K562 (cell line): ENCODE data around the gene GOLGA6D. TPM values are rescaled to one million over a fixed set of nuclear protein-coding genes. Genes with fewer than 3 reads are reported as not detected.

Experiments used
- ATAC-seq: fragments of 200-7000 bp; cut with Tn5 transposase; 3 replicates; pipeline ENCODE4 v1.9.1; 2020; ENCODE audit warnings: moderate library complexity
- BruUV-seq: library from RNA; stranded (reverse); fragments of 400-500 nt; replicated peaks from 2 replicates; lab custom pipeline; 2021; lab: Mats Ljungman, UMichigan
- CTCF ChIA-PET: fragments of 300-600 bp; formaldehyde crosslinking; extraction: SDS; loops from one replicate; lab custom pipeline; 2021; ENCODE audit warnings: low intra/inter-chr PET ratio; lab: Yijun Ruan, JAX
- POLR2A ChIA-PET: fragments of 300-600, 350-650 bp; sonication (Branson Sonifier 250); formaldehyde crosslinking; extraction: SDS; loops from one replicate; lab custom pipeline; 2021; ENCODE audit warnings: antibody characterized with exemption, inconsistent platforms; lab: Yijun Ruan, JAX
- DNase-seq, 4 experiments: peaks; one replicate each; pipeline versions ENCODE4 v3.0.0 to v3.0.0-alpha.2; 2011 to 2018; ENCODE audit warnings: low spot score in 3 of 4, mixed read lengths in 3 of 4; ENCODE audit errors: extremely low read depth in 1 of 4
- FAIRE-seq: peaks from 2 replicates; lab custom pipeline; 2011; peaks lifted over from hg19 to GRCh38; lab: Jason Lieb, UNC
- H2AFZ ChIP-seq: 2 replicates; pipeline ENCODE4 v1.6.0; 2011; ENCODE audit warnings: low read depth, low read length, control low read depth, inconsistent platforms
- H3K27ac ChIP-seq: fragments of 200-600 bp; 3 replicates; pipeline ENCODE4 v1.8.0; 2011; ENCODE audit warnings: low read depth, mild to moderate bottlenecking, control low read depth, inconsistent platforms, low read length, moderate library complexity, mixed read lengths; ENCODE audit errors: extremely low read depth
- H3K27me3 ChIP-seq, 2 experiments: fragments of 300-600 bp in 1 of 2; 2 replicates in 1 of 2; 3 replicates in 1 of 2; pipeline versions ENCODE4 v1.6.0 to v1.8.0; 2011; ENCODE audit warnings: inconsistent platforms in 2 of 2, low read length in 2 of 2, mild to moderate bottlenecking in 1 of 2, mixed read lengths in 1 of 2, moderate library complexity in 1 of 2; ENCODE audit not compliant: control insufficient read depth in 2 of 2, insufficient read depth in 2 of 2
- H3K36me3 ChIP-seq: fragments of 300-600 bp; 3 replicates; pipeline ENCODE4 v1.8.0; 2011; ENCODE audit warnings: mild to moderate bottlenecking, low read length, inconsistent platforms; ENCODE audit not compliant: control insufficient read depth, insufficient read depth
- H3K4me1 ChIP-seq, 2 experiments: fragments of 200-600 bp in 1 of 2; replicated peaks in 1 of 2; 2 replicates in 1 of 2; 3 replicates in 1 of 2; pipeline versions ENCODE4 v1.5.1 to v1.8.0; 2011; ENCODE audit warnings: inconsistent platforms in 2 of 2, low read length in 2 of 2, mild to moderate bottlenecking in 1 of 2, mixed read lengths in 1 of 2, moderate library complexity in 1 of 2; ENCODE audit not compliant: control insufficient read depth in 2 of 2, insufficient read depth in 2 of 2
- H3K4me2 ChIP-seq: 2 replicates; pipeline ENCODE4 v1.6.1; 2011; ENCODE audit warnings: low read length, control low read depth, inconsistent platforms, mixed read lengths; ENCODE audit not compliant: insufficient read depth
- H3K4me3 ChIP-seq: fragments of 200-600 bp; sonication (generic), shearing (Covaris generic); 2 replicates; pipeline ENCODE4 v1.5.1; 2016; ENCODE audit warnings: control low read depth, inconsistent platforms
- H3K79me2 ChIP-seq: fragments of 200-600 bp; 3 replicates; pipeline ENCODE4 v1.8.0; 2011; ENCODE audit warnings: low read length, inconsistent platforms; ENCODE audit not compliant: control insufficient read depth, insufficient read depth
- H3K9ac ChIP-seq, 2 experiments: 2 replicates each; pipeline versions ENCODE4 v1.6.0 to v1.6.1; 2011; ENCODE audit warnings: low read depth in 2 of 2, low read length in 2 of 2, control low read depth in 1 of 2, inconsistent platforms in 1 of 2, mild to moderate bottlenecking in 1 of 2, mixed read lengths in 1 of 2; ENCODE audit not compliant: insufficient read depth in 1 of 2
- H3K9me1 ChIP-seq: one replicate; pipeline ENCODE4 v1.6.0; 2011; ENCODE audit warnings: inconsistent platforms, mild to moderate bottlenecking, low read length, moderate library complexity; ENCODE audit not compliant: control insufficient read depth, insufficient read depth
- H3K9me3 ChIP-seq: replicated peaks from 2 replicates; pipeline ENCODE4 v1.5.1; 2011; ENCODE audit warnings: low read depth, low read length, inconsistent platforms; ENCODE audit not compliant: control insufficient read depth, insufficient read depth
- H4K20me1 ChIP-seq: replicated peaks from 2 replicates; pipeline ENCODE4 v1.6.1; 2011; ENCODE audit warnings: low read length, inconsistent platforms, mixed read lengths; ENCODE audit not compliant: control insufficient read depth, insufficient read depth
- ADNP ChIP-seq: fragments of 200-800 bp; sonication (Bioruptor generic); IDR thresholded peaks from 2 replicates; pipeline ENCODE4 v1.6.1; 2016; ENCODE audit warnings: missing genetic modification characterization, missing compliant biosample characterization
- ELF4 ChIP-seq: fragments of 450-650 bp; formaldehyde crosslinking; IDR thresholded peaks from 2 replicates; pipeline ENCODE4 v1.4.0; 2022; ENCODE audit warnings: missing genetic modification characterization
- ILK ChIP-seq: fragments of 450-650 bp; IDR thresholded peaks from 2 replicates; pipeline ENCODE4 v1.6.1; 2016; ENCODE audit warnings: missing genetic modification characterization, low read depth, mild to moderate bottlenecking, missing compliant biosample characterization, moderate library complexity, borderline replicate concordance
- KDM1A ChIP-seq, 2 experiments: fragments of 450-650 bp; IDR thresholded peaks; 2 replicates each; pipeline ENCODE4 v1.6.1; 2016; ENCODE audit warnings: mild to moderate bottlenecking in 2 of 2
- ZNF512 ChIP-seq: IDR thresholded peaks from 2 replicates; pipeline ENCODE4 v1.6.1; 2016; ENCODE audit warnings: missing genetic modification characterization, missing compliant biosample characterization
- WGBS: fragments of 100-300 bp; shearing (Covaris generic); methylation state at CpG from one replicate; pipeline ENCODE4 v1.1.6; 2016; ENCODE audit warnings: low coverage, mixed read lengths; ENCODE audit not compliant: insufficient coverage; ENCODE audit errors: missing lambda C conversion rate; 5-methylcytosine and 5-hydroxymethylcytosine counted together
- in situ Hi-C: fragments of 300-500 bp; cut with MboI; formaldehyde crosslinking; loops from 4 replicates; pipeline ENCODE4 v1.15.0; 2018; ENCODE audit warnings: inconsistent platforms, mixed read lengths
- intact Hi-C: fragments of 100-400 bp; cut with micrococcal nuclease; formaldehyde crosslinking; loops from 2 replicates; pipeline ENCODE4 v1.14.2; 2022
- polyA plus RNA-seq, 8 experiments: library from polyadenylated mRNA; depleted of rRNA in 4 of 8; stranded (reverse) in 5 of 8; unstranded in 3 of 8; fragments of >200 nt; fragmentation: Nextera tagmentation in 2 of 8; fragmentation: Illumina TruSeq in 1 of 8; extraction: Ambion mirVana in 2 of 8; extraction: Trizol in 1 of 8; gene quantifications; 2 replicates each; pipeline versions ENCODE4 v1.2.1 to v1.2.3, GENCODE V29; 2011 to 2014; ENCODE audit warnings: inconsistent platforms in 1 of 8, missing spikeins in 1 of 8
- total RNA-seq, 7 experiments: library from RNA; depleted of rRNA in 6 of 7; stranded (reverse); fragments of >200 nt in 6 of 7; fragmentation: Illumina TruSeq in 2 of 7; extraction: Trizol in 2 of 7; gene quantifications; 2 replicates each; pipeline versions ENCODE4 v1.2.1 to v1.2.3, GENCODE V29; 2011 to 2021; ENCODE audit warnings: low replicate concordance in 1 of 7

GOLGA6D gene
- total and polyA plus RNA-seq, 9 of the 15 experiments (the other 6 are each of a cell fraction or from before 2014, with no cell fraction given) = not detected

GRCh38 chr15:75313116-75313845, 30.6 kb downstream of the GOLGA6D start (continued):
- no peak for TF ChIP-seq ELF4 (CRISPR knock-in tag)
- TF ChIP-seq ILK (tag) = no peak

DNA sequence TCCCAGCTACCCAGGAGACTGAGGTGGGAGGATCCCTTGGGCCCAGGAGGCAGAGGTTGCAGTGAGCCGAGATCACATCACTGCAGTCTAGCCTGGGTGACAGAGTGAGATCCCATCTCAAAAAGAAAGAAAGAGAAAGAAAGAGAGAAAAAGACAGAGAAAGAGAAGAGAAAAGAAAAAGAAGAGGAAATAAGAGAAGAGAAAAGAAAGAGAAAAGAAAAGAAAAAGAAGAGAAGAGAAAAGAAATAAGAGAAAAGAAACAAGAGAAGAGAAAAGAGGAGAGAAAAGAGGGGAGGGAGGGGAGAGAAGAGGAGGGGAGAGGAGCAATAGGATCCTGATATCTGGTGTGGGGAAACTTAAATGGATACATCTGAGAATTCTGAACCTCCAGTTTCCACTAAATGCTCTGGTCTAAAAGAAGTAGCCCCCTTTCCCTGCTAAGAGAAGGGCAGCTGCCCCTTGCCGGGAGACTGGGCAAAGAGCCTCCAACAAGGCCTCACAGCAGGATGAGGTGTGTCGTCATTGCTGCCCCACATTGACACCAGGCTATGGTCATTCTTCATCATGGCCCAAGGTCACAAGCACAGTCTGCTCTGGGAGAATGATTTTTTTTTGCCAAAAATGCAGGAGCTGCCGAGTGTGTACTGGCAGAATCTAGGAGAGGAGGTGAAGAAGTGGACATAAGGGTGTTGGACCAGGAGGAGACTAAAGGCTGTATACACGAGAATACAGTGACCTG, 32.1 kb downstream of the GOLGA6D start:
- Histone ChIP-seq H3K9me1 (no peaks in the 10 kb centered on the region), H3K9ac (no peak overlapping the region)
- TF ChIP-seq ZNF512 (tag) (peak; percentile 73), ADNP (tag) (no peak), KDM1A (IDR thresholded peaks at IDR 0.05) (peak in 1 of 2 experiments; percentile 7; a peak in 1 of 4 replicates)
- TF ChIP-seq, all 486 proteins: peak for 2
- CTCF ChIA-PET = no interaction called here
- H3K27me3 ChIP-seq = no peaks in the 10 kb centered on the region; a peak in 1 of 5 replicates
- no peak overlapping the region for H3K4me3 ChIP-seq
- H3K4me2 ChIP-seq = no peak overlapping the region
- no peaks in the 10 kb centered on the region for H3K36me3 ChIP-seq
- no peaks in the 10 kb centered on the region for H3K79me2 ChIP-seq
- in situ Hi-C loops (loop anchor here (10.0 kb wide), 1 partner anchor 620 kb away; no protein-coding TSS in a partner anchor), intact Hi-C loops (no loop called here)
- no peak overlapping the region for H3K27ac ChIP-seq
- FAIRE-seq (no peak), DNase-seq (no peak), ATAC-seq (no peak)
- H2AFZ ChIP-seq = no peak overlapping the region
- no TSS peak for BruUV-seq
- H3K4me1 ChIP-seq = no peaks in the 10 kb centered on the region
- 16% methylated on average over 5 of the region's 5 CpGs for WGBS
- no peaks in the 10 kb centered on the region for H4K20me1 ChIP-seq
- no peaks in the 10 kb centered on the region for H3K9me3 ChIP-seq
- POLR2A ChIA-PET = no interaction called here
